Suppressor macrophage (primary cell): Measurements from ENCODE around the gene LRP1-AS.
"Not testable (repeated sequence)": the region's sequence is repeated elsewhere in the genome, so short reads cannot be mapped to it uniquely, and the experiment has no call there.

Experiments
- DNase-seq, 4 experiments: peaks; one replicate each; pipeline ENCODE4 v3.0.0-alpha.2; 2020 to 2022

LRP1-AS gene

GRCh38 chr12:57139796-57140649 lies 7.4 kb downstream of the LRP1-AS start:
- peak; percentile 45 to 71 (median 60) for DNase-seq

- peak; percentile 77 to 91 (median 89) for DNase-seq
Measured at GRCh38 chr12:57138526-57139272, 8.7 kb downstream of the LRP1-AS start.

- peak in 1 of 4 experiments; percentile 1 for DNase-seq
Measured at GRCh38 chr12:57135527-57136326, 11.7 kb downstream of the LRP1-AS start.

GRCh38 chr12:57134949-57135348 lies 12.5 kb downstream of the LRP1-AS start:
- DNase-seq = peak in 1 of 4 experiments; percentile 3

GRCh38 chr12:57133916-57134315 lies 13.5 kb downstream of the LRP1-AS start:
- peak in 1 of 4 experiments; percentile 1 for DNase-seq

GRCh38 chr12:57133013-57133569 lies 14.3 kb downstream of the LRP1-AS start:
- peak in 1 of 4 experiments; percentile 21 for DNase-seq

GRCh38 chr12:57131896-57132744 lies 15.3 kb downstream of the LRP1-AS start:
- no peak for DNase-seq

- no peak for DNase-seq
Measured at GRCh38 chr12:57130941-57131340, 16.5 kb downstream of the LRP1-AS start.

GRCh38 chr12:57129889-57130288 lies 17.5 kb downstream of the LRP1-AS start:
- DNase-seq = peak; percentile 80 to 93 (median 88)

GRCh38 chr12:57129321-57129842 lies 18.0 kb downstream of the LRP1-AS start:
- peak in 3 of 4 experiments; percentile 26 to 59 (median 49) for DNase-seq

GRCh38 chr12:57128519-57129247 lies 18.7 kb downstream of the LRP1-AS start:
- peak in 2 of 4 experiments; percentile 35 to 38 for DNase-seq

GRCh38 chr12:57127726-57128518 lies 19.5 kb downstream of the LRP1-AS start, which contains the start of gene LRP1:
TSS of gene LRP1 (plus strand) at chr12:57128483. CDS start at chr12:57128965, 482 bp downstream.
- DNase-seq = peak; percentile 88 to 96 (median 91)

GRCh38 chr12:57127101-57127725 lies 20.2 kb downstream of the LRP1-AS start:
- peak; percentile 71 to 88 (median 78) for DNase-seq

GRCh38 chr12:57126561-57126960 lies 20.9 kb downstream of the LRP1-AS start:
- no peak for DNase-seq

- no peak for DNase-seq
Measured at GRCh38 chr12:57126061-57126460, 21.4 kb downstream of the LRP1-AS start.

- peak; percentile 88 to 92 (median 91) for DNase-seq
Measured at GRCh38 chr12:57124261-57124877, 23.1 kb downstream of the LRP1-AS start.

GRCh38 chr12:57123813-57124212 lies 23.6 kb downstream of the LRP1-AS start:
- DNase-seq = no peak

GRCh38 chr12:57120718-57121117 lies 26.7 kb downstream of the LRP1-AS start:
- not testable (repeated sequence) for DNase-seq
